GM12875 (cell line): ENCODE measurements around the gene CFAP46.

ENCODE experiments used
- H3K4me3 ChIP-seq: one replicate; pipeline ENCODE4 v1.5.1; 2011; ENCODE audit warnings: low read depth, low read length, control low read depth
- CTCF ChIP-seq: IDR thresholded peaks from 2 replicates; pipeline ENCODE4 v1.5.1; 2011; ENCODE audit warnings: low read depth, mild to moderate bottlenecking, control low read depth, inconsistent platforms, low read length, moderate library complexity, borderline replicate concordance; ENCODE audit not compliant: insufficient read depth

Gene CFAP46

GRCh38 chr10:132983252-132984007 is 41.1 kb upstream of the CFAP46 start:
- no peak for TF ChIP-seq CTCF

GRCh38 chr10:132982301-132982989 is 40.1 kb upstream of the CFAP46 start:
- no peak for TF ChIP-seq CTCF
- H3K4me3 ChIP-seq: no peak overlapping the region

More at GRCh38 chr10:132983252-132984007, 41.1 kb upstream of the CFAP46 start:
- H3K4me3 ChIP-seq: no peak overlapping the region

- H3K4me3 ChIP-seq: no peak overlapping the region
- no peak for TF ChIP-seq CTCF
Observed at GRCh38 chr10:132981746-132982145, 39.4 kb upstream of the CFAP46 start.

GRCh38 chr10:132981173-132981555 is 38.8 kb upstream of the CFAP46 start:
- TF ChIP-seq CTCF: no peak
- H3K4me3 ChIP-seq: no peak overlapping the region

GRCh38 chr10:132980426-132981172 is 38.2 kb upstream of the CFAP46 start:
- no peak overlapping the region for H3K4me3 ChIP-seq
- no peak for TF ChIP-seq CTCF

GRCh38 chr10:132979491-132980425 is 37.4 kb upstream of the CFAP46 start:
- H3K4me3 ChIP-seq: no peak overlapping the region
- TF ChIP-seq CTCF: no peak
